Neuronal stem cell (in vitro differentiated cells): ENCODE data around the gene TCFL5.

Experiments
- DNase-seq: peaks from one replicate; pipeline ENCODE4 v3.0.0-alpha.2; 2013; ENCODE audit warnings: low spot score
- H2AFZ ChIP-seq: one replicate; pipeline ENCODE4 v1.6.1; 2013; ENCODE audit warnings: mild to moderate bottlenecking, low read length, inconsistent platforms
- H2AK5ac ChIP-seq: 2 replicates; pipeline ENCODE4 v1.6.1; 2013; ENCODE audit warnings: low read depth, mild to moderate bottlenecking, inconsistent platforms, low read length, moderate library complexity, mixed read lengths
- H2BK120ac ChIP-seq: 2 replicates; pipeline ENCODE4 v1.6.1; 2013; ENCODE audit warnings: low read depth, mild to moderate bottlenecking, inconsistent platforms, low read length, moderate library complexity, mixed read lengths
- H2BK12ac ChIP-seq: one replicate; pipeline ENCODE4 v1.6.1; 2013; ENCODE audit warnings: low read length, inconsistent platforms
- H2BK15ac ChIP-seq: 2 replicates; pipeline ENCODE4 v1.6.1; 2013; ENCODE audit warnings: mild to moderate bottlenecking, low read length, inconsistent platforms, mixed read lengths
- H2BK5ac ChIP-seq: one replicate; pipeline ENCODE4 v1.6.1; 2013; ENCODE audit warnings: inconsistent platforms, mild to moderate bottlenecking, low read length, moderate library complexity
- H3K14ac ChIP-seq: one replicate; pipeline ENCODE4 v1.6.1; 2013; ENCODE audit warnings: low read length, inconsistent platforms
- H3K18ac ChIP-seq: 2 replicates; pipeline ENCODE4 v1.6.1; 2013; ENCODE audit warnings: low read length, inconsistent platforms
- H3K23ac ChIP-seq: 2 replicates; pipeline ENCODE4 v1.6.1; 2013; ENCODE audit warnings: low read depth, mild to moderate bottlenecking, mixed read lengths, low read length, inconsistent platforms; ENCODE audit not compliant: poor library complexity
- H3K27ac ChIP-seq: replicated peaks from 3 replicates; pipeline ENCODE4 v1.5.1; 2013; ENCODE audit warnings: low read length, inconsistent platforms
- H3K27me3 ChIP-seq, 3 experiments: 2 replicates each; pipeline ENCODE4 v1.6.1; 2013; ENCODE audit warnings: low read length in 3 of 3, mild to moderate bottlenecking in 2 of 3, inconsistent platforms in 1 of 3, low read depth in 1 of 3, mixed read lengths in 1 of 3, moderate library complexity in 1 of 3; ENCODE audit not compliant: control insufficient read depth in 3 of 3, insufficient read depth in 3 of 3
- H3K36me3 ChIP-seq, 2 donors: replicated peaks in 1 of 2; 2 replicates each; pipeline ENCODE4 v1.6.1; 2013; ENCODE audit warnings: low read length in 2 of 2; ENCODE audit not compliant: control insufficient read depth in 2 of 2, insufficient read depth in 2 of 2
- H3K4ac ChIP-seq: 2 replicates; pipeline ENCODE4 v1.6.1; 2013; ENCODE audit warnings: inconsistent platforms, mild to moderate bottlenecking, low read length, moderate library complexity
- H3K4me1 ChIP-seq, 2 donors: 1 replicate in 1 of 2; 2 replicates in 1 of 2; pipeline ENCODE4 v1.6.1; 2013; ENCODE audit warnings: low read length in 2 of 2, low read depth in 1 of 2; ENCODE audit not compliant: control insufficient read depth in 2 of 2, insufficient read depth in 1 of 2
- H3K4me2 ChIP-seq: one replicate; pipeline ENCODE4 v1.6.1; 2013; ENCODE audit warnings: mild to moderate bottlenecking, low read length, inconsistent platforms; ENCODE audit not compliant: insufficient read depth, poor library complexity, severe bottlenecking
- H3K4me3 ChIP-seq, 2 donors: 2 replicates each; pipeline ENCODE4 v1.5.1; 2013; ENCODE audit warnings: low read length in 2 of 2, mild to moderate bottlenecking in 2 of 2, inconsistent platforms in 1 of 2, moderate library complexity in 1 of 2
- H3K79me1 ChIP-seq: one replicate; pipeline ENCODE4 v1.6.1; 2013; ENCODE audit warnings: low read depth, mild to moderate bottlenecking, inconsistent platforms, low read length, moderate library complexity
- H3K9ac ChIP-seq: one replicate; pipeline ENCODE4 v1.6.1; 2013; ENCODE audit warnings: mild to moderate bottlenecking, low read depth, low read length, inconsistent platforms; ENCODE audit not compliant: poor library complexity
- H3K9me3 ChIP-seq, 2 donors: replicated peaks in 1 of 2; 2 replicates each; pipeline versions ENCODE3 to v1.6.1; 2013; ENCODE audit warnings: low read length in 2 of 2, mild to moderate bottlenecking in 2 of 2, inconsistent platforms in 1 of 2, low read depth in 1 of 2, mixed read lengths in 1 of 2, moderate library complexity in 1 of 2; ENCODE audit not compliant: control insufficient read depth in 2 of 2, insufficient read depth in 1 of 2
- H4K8ac ChIP-seq: one replicate; pipeline ENCODE4 v1.6.1; 2013; ENCODE audit warnings: low read depth, mild to moderate bottlenecking, inconsistent platforms, low read length, moderate library complexity
- H4K91ac ChIP-seq: one replicate; pipeline ENCODE4 v1.6.1; 2013; ENCODE audit warnings: low read length, low read depth, mild to moderate bottlenecking, inconsistent platforms; ENCODE audit not compliant: poor library complexity
- WGBS, 2 donors: extraction: QIAGEN DNeasy Blood & Tissue Kit; methylation state at CpG; one replicate each; pipeline ENCODE4 v1.1.7; 2013; ENCODE audit warnings: missing lambda C conversion rate in 2 of 2, mixed read lengths in 1 of 2; ENCODE audit not compliant: insufficient read length in 2 of 2, insufficient replicate concordance in 1 of 2; ENCODE audit errors: extremely low coverage in 2 of 2; 5-methylcytosine and 5-hydroxymethylcytosine counted together

Gene TCFL5

GRCh38 chr20:62802026-62802712 lies 59.5 kb downstream of the TCFL5 start:
- no peak overlapping the region for H3K4me2 ChIP-seq
- no CpG with 5 or more reads among the region's 22 CpGs for WGBS, 2 donors

DNA sequence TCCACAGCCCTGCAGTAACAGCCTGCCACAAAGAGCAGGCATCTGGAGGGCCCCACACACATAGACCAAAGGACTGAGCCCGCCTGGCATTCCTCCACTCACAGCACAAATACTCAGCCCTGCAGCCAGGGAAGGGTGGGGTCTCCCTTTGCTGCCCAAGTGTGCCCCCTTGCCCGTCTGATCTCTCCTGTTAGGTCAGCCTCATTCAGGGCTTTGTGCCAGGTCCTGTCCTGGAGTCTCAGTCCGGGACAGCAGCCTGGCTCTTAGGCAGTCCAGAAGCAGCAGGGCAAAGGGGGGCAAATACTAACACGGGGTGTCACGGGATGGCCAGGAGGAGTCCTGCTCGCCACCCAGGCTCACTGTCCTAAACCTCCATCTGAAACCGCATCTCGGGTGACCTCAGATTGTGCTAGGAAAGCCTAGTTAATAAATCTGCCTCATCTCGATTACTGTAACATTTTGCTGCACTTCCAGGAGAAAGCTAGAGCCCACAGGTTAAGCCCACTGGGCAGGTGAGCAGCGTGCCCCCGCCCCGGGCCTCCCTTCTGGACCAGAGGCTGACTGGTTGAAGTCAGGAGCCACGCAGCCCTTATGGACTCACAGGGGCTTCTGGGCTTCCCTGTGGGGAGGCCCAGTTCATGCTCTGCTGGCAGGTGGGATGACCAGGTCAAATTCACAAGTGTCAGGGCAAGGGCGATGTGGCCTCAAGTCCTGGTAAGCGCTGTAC lies 60.2 kb downstream of the TCFL5 start:
- DNase-seq = no peak
- peaks cover 4% of the 10 kb centered on the region for H3K79me1 ChIP-seq
- no peak overlapping the region for H2AK5ac ChIP-seq
- no peak overlapping the region for H3K4ac ChIP-seq
- no peak overlapping the region for H3K18ac ChIP-seq
- H2BK5ac ChIP-seq = no peak overlapping the region
- no peak overlapping the region for H3K9ac ChIP-seq
- peaks cover 16% of the 10 kb centered on the region in 2 donors for H3K4me1 ChIP-seq
- H3K4me2 ChIP-seq = no peak overlapping the region
- H3K9me3 ChIP-seq = no peaks in the 10 kb centered on the region
- no peak overlapping the region for H3K4me3 ChIP-seq
- no peak overlapping the region for H2BK15ac ChIP-seq
- H3K23ac ChIP-seq = no peak overlapping the region
- no peak overlapping the region for H4K8ac ChIP-seq
- H3K14ac ChIP-seq = no peak overlapping the region
- no peak overlapping the region for H2AFZ ChIP-seq
- H2BK12ac ChIP-seq = no peak overlapping the region
- H3K36me3 ChIP-seq = peaks cover 23 to 45% of the 10 kb centered on the region in 2 donors
- no peak overlapping the region for H4K91ac ChIP-seq
- WGBS, 2 donors = no CpG with 5 or more reads among the region's 15 CpGs
- H3K27me3 ChIP-seq = no peaks in the 10 kb centered on the region
- H3K27ac ChIP-seq = no peak overlapping the region
- no peak overlapping the region for H2BK120ac ChIP-seq

More at GRCh38 chr20:62802026-62802712, 59.5 kb downstream of the TCFL5 start:
- no peaks in the 10 kb centered on the region for H3K9me3 ChIP-seq
- H3K4ac ChIP-seq = no peak overlapping the region
- peaks cover 16 to 18% of the 10 kb centered on the region in 2 donors for H3K4me1 ChIP-seq
- no peak overlapping the region for H2BK120ac ChIP-seq
- H3K14ac ChIP-seq = peak overlapping the region; percentile 21
- H3K27ac ChIP-seq = no peak overlapping the region
- peaks cover 3% of the 10 kb centered on the region for H3K79me1 ChIP-seq
- peak overlapping the region; percentile 64 for H3K18ac ChIP-seq
- H2BK12ac ChIP-seq = no peak overlapping the region
- peaks cover 23 to 50% of the 10 kb centered on the region in 2 donors for H3K36me3 ChIP-seq
- no peak for DNase-seq
- H2BK15ac ChIP-seq = no peak overlapping the region
- no peak overlapping the region for H2AFZ ChIP-seq
- H3K9ac ChIP-seq = peak overlapping the region; percentile 21
- H4K8ac ChIP-seq = no peak overlapping the region
- H4K91ac ChIP-seq = peak overlapping the region; percentile 53
- H3K27me3 ChIP-seq = no peaks in the 10 kb centered on the region
- H3K4me3 ChIP-seq = no peak overlapping the region
- peak overlapping the region; percentile 20 for H3K23ac ChIP-seq
- H2AK5ac ChIP-seq = no peak overlapping the region
- no peak overlapping the region for H2BK5ac ChIP-seq

DNA sequence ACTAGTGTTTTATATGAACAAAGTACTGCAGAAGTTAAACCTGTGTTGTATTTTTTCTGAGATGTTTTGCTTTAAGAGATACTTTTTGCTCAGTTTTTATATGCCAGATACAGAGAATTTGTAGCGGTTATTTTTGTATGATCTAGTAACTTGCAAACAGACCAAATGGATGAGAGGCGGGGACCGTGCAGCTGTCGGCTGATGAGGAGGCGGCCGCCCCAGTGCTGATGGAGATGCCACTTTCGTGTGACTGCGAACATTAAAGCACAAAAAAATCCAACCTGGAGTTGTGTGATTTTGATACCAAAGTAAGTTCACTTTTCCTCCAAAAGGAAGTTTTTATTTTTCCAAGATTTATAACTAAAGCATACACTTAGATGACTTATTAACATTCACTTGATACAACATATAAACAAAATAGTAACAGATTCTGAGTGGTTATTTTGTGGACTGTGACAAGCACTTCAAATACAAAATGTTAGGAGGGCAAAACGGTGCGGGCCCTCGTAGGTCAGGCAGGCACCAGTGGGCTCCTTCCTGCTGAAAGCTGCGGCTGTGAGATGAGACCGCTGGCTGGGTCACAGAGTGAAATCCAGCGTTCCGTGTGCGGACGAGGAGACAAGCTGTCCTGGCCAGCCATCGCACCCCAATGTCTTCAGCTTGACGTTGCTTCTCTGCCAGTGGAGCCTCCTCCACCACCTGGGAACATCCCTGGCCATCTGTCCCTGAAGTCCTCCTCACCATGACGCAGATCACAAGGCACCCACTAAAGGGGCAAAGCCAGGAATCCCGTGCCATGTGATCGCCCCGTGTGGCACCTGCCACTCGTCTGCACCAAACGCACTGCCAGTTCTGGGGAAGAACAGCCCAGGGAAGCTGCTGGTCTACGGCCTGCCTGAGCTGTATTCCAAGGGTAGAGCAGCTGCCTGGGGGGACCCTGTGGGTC lies 61.0 kb downstream of the TCFL5 start:
- no peaks in the 10 kb centered on the region for H3K9me3 ChIP-seq
- no peak overlapping the region for H3K4ac ChIP-seq

More for the DNA sequence above, 61.0 kb downstream of the TCFL5 start:
- H2AK5ac ChIP-seq = no peak overlapping the region
- no peak for DNase-seq
- H3K4me1 ChIP-seq = peaks cover 8 to 9% of the 10 kb centered on the region in 2 donors
- H3K9ac ChIP-seq = peak overlapping the region; percentile 21
- H3K14ac ChIP-seq = no peak overlapping the region
- H3K23ac ChIP-seq = no peak overlapping the region
- no peak overlapping the region for H2BK120ac ChIP-seq
- no peak overlapping the region for H3K27ac ChIP-seq
- no peak overlapping the region for H3K18ac ChIP-seq
- H2BK15ac ChIP-seq = no peak overlapping the region
- H4K91ac ChIP-seq = no peak overlapping the region
- H3K79me1 ChIP-seq = peaks cover 4% of the 10 kb centered on the region
- H2AFZ ChIP-seq = no peak overlapping the region
- peak overlapping the region; percentile 13 for H2BK5ac ChIP-seq
- H3K4me3 ChIP-seq = no peak overlapping the region
- H3K36me3 ChIP-seq = peaks cover 23 to 45% of the 10 kb centered on the region in 2 donors
- no peak overlapping the region for H3K4me2 ChIP-seq
- no CpG with 5 or more reads among the region's 26 CpGs for WGBS, 2 donors
- peaks cover 0 to 3% (median under 1%) of the 10 kb centered on the region in 3 experiments for H3K27me3 ChIP-seq
- peak overlapping the region; percentile 49 for H2BK12ac ChIP-seq
- no peak overlapping the region for H4K8ac ChIP-seq
